MM.1S (cell line): ENCODE results near the gene NOA1.

Source experiments
- DNase-seq: peaks from one replicate; pipeline ENCODE4 v3.0.0-alpha.2; 2015
- H2AFZ ChIP-seq: fragments of 300-600 bp; sonication (generic); 2 replicates; pipeline ENCODE4 v1.6.0; 2016; ENCODE audit warnings: antibody characterized with exemption, low read length
- H3F3A ChIP-seq: fragments of 300-600 bp; sonication (generic); 2 replicates; pipeline ENCODE4 v1.6.1; 2016; ENCODE audit warnings: mild to moderate bottlenecking, antibody characterized with exemption, low read length, moderate library complexity, mixed read lengths; ENCODE audit not compliant: insufficient read depth
- H3K27ac ChIP-seq: fragments of 300-600 bp; sonication (generic); 2 replicates; pipeline ENCODE4 v1.5.1; 2016; ENCODE audit warnings: mild to moderate bottlenecking, low read length
- H3K27me3 ChIP-seq: fragments of 300-600 bp; sonication (generic); replicated peaks from 2 replicates; pipeline ENCODE4 v1.6.0; 2016; ENCODE audit warnings: low read length; ENCODE audit not compliant: insufficient read depth
- H3K36me3 ChIP-seq: fragments of 300-600 bp; sonication (generic); replicated peaks from 2 replicates; pipeline ENCODE4 v1.6.1; 2016; ENCODE audit warnings: mild to moderate bottlenecking, low read length, mixed read lengths; ENCODE audit not compliant: insufficient read depth
- H3K4me1 ChIP-seq: fragments of 300-600 bp; sonication (generic); 2 replicates; pipeline ENCODE4 v1.6.1; 2016; ENCODE audit warnings: low read length, mixed read lengths
- H3K4me2 ChIP-seq: fragments of 300-600 bp; sonication (generic); 2 replicates; pipeline ENCODE4 v1.6.0; 2016; ENCODE audit warnings: low read depth, low read length
- H3K4me3 ChIP-seq: fragments of 300-600 bp; sonication (generic); 2 replicates; pipeline ENCODE4 v1.5.1; 2016; ENCODE audit warnings: low read length, mixed read lengths
- H3K79me2 ChIP-seq: fragments of 300-600 bp; sonication (generic); 2 replicates; pipeline ENCODE4 v1.6.1; 2016; ENCODE audit warnings: mixed run types, low read length, mixed read lengths
- H3K9ac ChIP-seq: fragments of 300-600 bp; sonication (generic); 2 replicates; pipeline ENCODE4 v1.6.1; 2016; ENCODE audit warnings: low read length, mixed read lengths
- H3K9me2 ChIP-seq: fragments of 300-600 bp; sonication (generic); replicated peaks from 2 replicates; pipeline ENCODE4 v1.6.1; 2016; ENCODE audit warnings: mild to moderate bottlenecking, low read length, mixed read lengths; ENCODE audit not compliant: insufficient read depth
- H3K9me3 ChIP-seq: fragments of 300-600 bp; sonication (generic); replicated peaks from 2 replicates; pipeline ENCODE4 v1.6.1; 2016; ENCODE audit warnings: mild to moderate bottlenecking, low read length, mixed read lengths; ENCODE audit not compliant: insufficient read depth
- H4K20me1 ChIP-seq: fragments of 300-600 bp; sonication (generic); 2 replicates; pipeline ENCODE4 v1.6.1; 2016; ENCODE audit warnings: mild to moderate bottlenecking, low read length, moderate library complexity, mixed read lengths; ENCODE audit not compliant: insufficient read depth
- EZH2 ChIP-seq: fragments of 300-600 bp; sonication (generic); optimal IDR thresholded peaks from 2 replicates; pipeline ENCODE3; 2017; ENCODE audit warnings: low read depth, mild to moderate bottlenecking, antibody characterized with exemption, low read length, mixed read lengths
- EZH2phosphoT487 ChIP-seq: fragments of 300-600 bp; sonication (generic); IDR thresholded peaks from 2 replicates; pipeline ENCODE4 v1.6.1; 2018; ENCODE audit warnings: antibody characterized with exemption, low read length
- TF ChIP-seq, protein P1 (sequence below): fragments of 300-600 bp; sonication (generic); IDR thresholded peaks from 2 replicates; pipeline ENCODE4 v1.5.1; 2016; ENCODE audit warnings: antibody characterized with exemption, low read length, mixed read lengths

The NOA1 gene

DNA sequence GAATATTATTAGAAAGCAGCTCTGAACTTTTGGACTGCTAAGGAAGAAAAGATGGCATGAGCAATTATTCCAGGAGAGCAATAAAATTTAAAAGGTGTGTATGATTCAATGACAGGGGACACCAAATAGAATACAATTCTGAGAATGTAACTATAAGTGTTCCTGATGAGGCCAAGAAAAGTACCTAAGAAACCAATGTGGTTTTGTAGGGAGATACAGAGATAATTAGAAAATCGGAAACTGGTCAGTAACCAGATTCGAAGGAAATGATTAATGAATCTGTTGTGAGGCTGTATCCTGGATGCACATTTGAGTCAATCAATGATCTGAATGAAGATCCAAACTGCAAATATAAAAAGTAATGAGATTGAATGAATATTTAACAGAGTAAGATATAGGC lies 6.0 kb downstream of the NOA1 start:
- Histone ChIP-seq H3F3A (peaks cover 8% of the 10 kb centered on the region; the same call in 1 of the 2 replicates), H3K36me3 (peaks cover 40% of the 10 kb centered on the region)
- TF ChIP-seq EZH2phosphoT487 (no peak), EZH2 (no peak)
- TF ChIP-seq, protein P1, sequence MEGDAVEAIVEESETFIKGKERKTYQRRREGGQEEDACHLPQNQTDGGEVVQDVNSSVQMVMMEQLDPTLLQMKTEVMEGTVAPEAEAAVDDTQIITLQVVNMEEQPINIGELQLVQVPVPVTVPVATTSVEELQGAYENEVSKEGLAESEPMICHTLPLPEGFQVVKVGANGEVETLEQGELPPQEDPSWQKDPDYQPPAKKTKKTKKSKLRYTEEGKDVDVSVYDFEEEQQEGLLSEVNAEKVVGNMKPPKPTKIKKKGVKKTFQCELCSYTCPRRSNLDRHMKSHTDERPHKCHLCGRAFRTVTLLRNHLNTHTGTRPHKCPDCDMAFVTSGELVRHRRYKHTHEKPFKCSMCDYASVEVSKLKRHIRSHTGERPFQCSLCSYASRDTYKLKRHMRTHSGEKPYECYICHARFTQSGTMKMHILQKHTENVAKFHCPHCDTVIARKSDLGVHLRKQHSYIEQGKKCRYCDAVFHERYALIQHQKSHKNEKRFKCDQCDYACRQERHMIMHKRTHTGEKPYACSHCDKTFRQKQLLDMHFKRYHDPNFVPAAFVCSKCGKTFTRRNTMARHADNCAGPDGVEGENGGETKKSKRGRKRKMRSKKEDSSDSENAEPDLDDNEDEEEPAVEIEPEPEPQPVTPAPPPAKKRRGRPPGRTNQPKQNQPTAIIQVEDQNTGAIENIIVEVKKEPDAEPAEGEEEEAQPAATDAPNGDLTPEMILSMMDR: no peak

DNA sequence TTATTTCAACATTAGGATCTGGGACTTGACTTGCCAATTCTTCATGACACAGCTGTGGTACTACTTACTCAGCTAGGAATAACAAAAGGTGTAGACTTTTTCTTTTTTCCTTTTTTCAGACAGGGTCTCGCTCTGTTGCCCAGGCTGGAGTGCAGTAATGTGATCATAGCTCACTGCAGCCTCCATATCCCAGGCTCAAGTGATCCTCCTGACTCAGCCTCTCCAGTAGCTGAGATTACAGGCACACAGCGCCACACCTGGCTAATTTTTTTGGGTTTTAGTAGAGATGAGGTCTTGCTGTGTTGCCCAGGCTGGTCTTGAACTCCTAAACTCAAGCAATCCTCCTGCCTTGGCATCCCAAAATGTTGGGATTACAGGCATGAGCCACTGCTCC lies 16.3 kb downstream of the NOA1 start:
- no peaks in the 10 kb centered on the region for H3K27me3 ChIP-seq
- no peak overlapping the region for H3K4me3 ChIP-seq
- no peaks in the 10 kb centered on the region for H3K9me2 ChIP-seq
- H4K20me1 ChIP-seq: no peaks in the 10 kb centered on the region
- H3K9me3 ChIP-seq: no peaks in the 10 kb centered on the region
- no peak for TF ChIP-seq EZH2phosphoT487
- TF ChIP-seq EZH2: no peak
- TF ChIP-seq, protein P1: no peak
- no peak for DNase-seq
- peaks cover under 1% of the 10 kb centered on the region; the same call in 1 of the 2 replicates for H3K79me2 ChIP-seq
- no peak overlapping the region for H2AFZ ChIP-seq
- H3K9ac ChIP-seq: no peak overlapping the region
- 0 out of 2 replicates have a peak, but pooled peaks cover 6% of the 10 kb centered on the region for H3F3A ChIP-seq
- no peaks in the 10 kb centered on the region for H3K4me1 ChIP-seq
- no peak overlapping the region for H3K4me2 ChIP-seq
- H3K36me3 ChIP-seq: peaks cover under 1% of the 10 kb centered on the region; the same call in 1 of the 2 replicates
- H3K27ac ChIP-seq: no peak overlapping the region

More for the DNA sequence above, 6.0 kb downstream of the NOA1 start:
- H3K4me2 ChIP-seq: no peak overlapping the region
- H3K9me3 ChIP-seq: no peaks in the 10 kb centered on the region
- H3K27me3 ChIP-seq: no peaks in the 10 kb centered on the region
- H4K20me1 ChIP-seq: no peaks in the 10 kb centered on the region
- H3K4me3 ChIP-seq: no peak overlapping the region
- H3K9me2 ChIP-seq: no peaks in the 10 kb centered on the region
- no peak for DNase-seq
- no peak overlapping the region for H3K27ac ChIP-seq
- H2AFZ ChIP-seq: no peak overlapping the region
- H3K79me2 ChIP-seq: peaks cover 85% of the 10 kb centered on the region
- H3K4me1 ChIP-seq: peaks cover 14% of the 10 kb centered on the region
- H3K9ac ChIP-seq: no peak overlapping the region

DNA sequence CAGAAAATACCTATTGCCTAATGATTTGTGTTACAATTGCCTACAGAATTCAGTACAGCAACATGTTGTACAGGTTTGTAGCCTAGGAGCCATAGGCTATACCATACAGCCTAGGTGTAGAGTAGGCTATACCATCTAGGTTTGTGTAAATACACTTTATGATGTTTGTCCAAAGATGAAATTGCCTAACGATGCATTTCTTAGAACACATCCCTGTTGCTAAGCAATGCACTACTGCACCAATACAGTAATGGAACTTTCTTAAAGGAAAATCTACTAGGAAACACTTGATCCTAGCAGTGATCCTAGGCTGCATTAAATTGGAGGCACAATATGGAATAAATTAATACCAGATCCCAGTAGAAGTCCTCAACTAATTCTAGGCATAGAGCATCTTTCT lies 18.3 kb downstream of the NOA1 start:
- Histone ChIP-seq H3K4me2 (no peak overlapping the region), H3K79me2 (no peaks in the 10 kb centered on the region), H3K4me3 (no peak overlapping the region), H4K20me1 (no peaks in the 10 kb centered on the region), H2AFZ (no peak overlapping the region), H3K36me3 (no peaks in the 10 kb centered on the region), H3K27me3 (no peaks in the 10 kb centered on the region), H3K4me1 (no peaks in the 10 kb centered on the region), H3K27ac (no peak overlapping the region), H3K9me3 (no peaks in the 10 kb centered on the region), H3K9me2 (no peaks in the 10 kb centered on the region), H3K9ac (no peak overlapping the region), H3F3A (0 out of 2 replicates have a peak, but pooled peaks cover 6% of the 10 kb centered on the region)
- TF ChIP-seq EZH2: no peak
- TF ChIP-seq EZH2phosphoT487: no peak
- TF ChIP-seq, protein P1: no peak
- DNase-seq: no peak
